Measurements from ENCODE around the gene NFKBIA. TPM values are rescaled to one million over a fixed set of nuclear protein-coding genes. Genes with fewer than 3 reads are reported as not detected.
"Not testable (repeated sequence)": the region's sequence is repeated elsewhere in the genome, so short reads cannot be mapped to it uniquely, and the experiment has no call there.

NFKBIA gene
- total RNA-seq, 1 experiment from 2014 or later: 64.3 TPM

DNA sequence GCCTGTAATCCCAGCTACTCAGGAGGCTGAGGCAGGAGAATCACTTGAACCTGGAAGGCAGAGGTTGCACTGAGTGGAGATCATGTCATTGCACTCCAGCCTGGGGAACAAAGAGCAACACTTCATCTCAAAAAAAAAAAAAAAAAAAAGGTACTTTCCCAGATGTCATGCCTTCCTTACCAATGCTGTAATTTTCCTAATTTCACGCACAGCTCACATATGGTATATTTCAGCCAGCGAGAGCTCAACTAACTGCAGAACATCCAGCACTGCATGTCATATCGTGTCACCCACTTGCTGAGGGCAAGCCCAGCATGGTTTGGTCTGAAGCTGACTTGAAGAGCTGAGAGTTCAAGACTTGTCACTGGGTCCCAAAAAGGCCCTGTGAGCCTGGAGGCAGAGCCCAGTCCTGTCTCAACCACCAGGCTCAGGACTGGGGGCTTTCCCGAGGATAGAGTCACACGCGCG is 29.0 kb downstream of the NFKBIA start:
- no peak for DNase-seq
- Histone ChIP-seq H3K4me3 (ENCODE audit: insufficient read depth, low read depth, low read length) (no peak overlapping the region), H3K27me3 (ENCODE audit: control insufficient read depth, insufficient read depth, low read length) (no peaks in the 10 kb centered on the region), H3K36me3 (replicated peaks; ENCODE audit: control insufficient read depth, insufficient read depth, low read length) (no peaks in the 10 kb centered on the region)

DNA sequence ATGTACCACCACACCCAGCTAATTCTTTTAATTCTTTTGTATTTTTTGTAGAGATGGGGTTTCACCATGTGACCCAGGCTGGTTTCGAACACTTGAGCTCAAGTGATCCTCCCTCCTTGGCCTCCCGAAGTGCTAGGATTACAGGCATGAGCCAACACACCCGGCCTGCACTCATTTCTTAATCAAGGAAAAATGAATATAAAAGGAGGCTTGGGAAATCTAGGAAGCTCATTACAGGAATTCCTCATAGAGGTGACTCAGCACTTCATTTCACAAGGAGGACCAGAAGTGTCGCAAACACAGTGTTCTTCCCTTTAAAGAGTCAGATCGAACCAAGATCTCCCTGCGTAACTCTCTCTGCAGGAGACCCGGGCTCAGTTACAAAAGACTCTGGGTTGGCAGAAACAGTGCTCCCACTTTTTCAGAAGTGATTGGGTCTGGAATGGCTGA is 30.3 kb downstream of the NFKBIA start:
- H3K27me3 ChIP-seq (ENCODE audit: control insufficient read depth, insufficient read depth, low read length): no peaks in the 10 kb centered on the region
- H3K36me3 ChIP-seq (replicated peaks; ENCODE audit: control insufficient read depth, insufficient read depth, low read length): no peaks in the 10 kb centered on the region
- no peak overlapping the region for H3K4me3 ChIP-seq (ENCODE audit: insufficient read depth, low read depth, low read length)
- DNase-seq: no peak

DNA sequence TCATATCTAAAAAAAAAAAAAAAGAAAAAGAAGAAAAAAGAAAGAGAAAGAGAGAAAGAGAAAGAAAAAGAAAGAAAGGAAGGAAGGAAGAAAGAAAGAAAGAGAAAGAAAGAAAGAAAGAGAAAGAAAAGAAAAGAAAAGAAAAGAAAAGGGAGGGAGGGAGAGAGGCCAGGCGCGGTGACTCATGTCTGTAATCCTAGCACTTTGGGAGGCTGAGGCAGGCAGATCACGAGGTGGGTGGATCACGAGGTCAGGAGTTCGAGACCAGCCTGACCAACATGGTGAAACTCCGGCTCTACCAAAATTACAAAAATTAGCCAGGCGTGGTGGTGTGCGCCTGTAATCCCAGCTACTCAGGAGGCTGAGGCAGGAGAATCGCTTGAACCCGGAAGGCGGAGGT is 31.3 kb downstream of the NFKBIA start:
- not testable (repeated sequence) for H3K36me3 ChIP-seq (replicated peaks; ENCODE audit: control insufficient read depth, insufficient read depth, low read length); H3K4me3 ChIP-seq (ENCODE audit: insufficient read depth, low read depth, low read length); DNase-seq; H3K27me3 ChIP-seq (ENCODE audit: control insufficient read depth, insufficient read depth, low read length)

DNA sequence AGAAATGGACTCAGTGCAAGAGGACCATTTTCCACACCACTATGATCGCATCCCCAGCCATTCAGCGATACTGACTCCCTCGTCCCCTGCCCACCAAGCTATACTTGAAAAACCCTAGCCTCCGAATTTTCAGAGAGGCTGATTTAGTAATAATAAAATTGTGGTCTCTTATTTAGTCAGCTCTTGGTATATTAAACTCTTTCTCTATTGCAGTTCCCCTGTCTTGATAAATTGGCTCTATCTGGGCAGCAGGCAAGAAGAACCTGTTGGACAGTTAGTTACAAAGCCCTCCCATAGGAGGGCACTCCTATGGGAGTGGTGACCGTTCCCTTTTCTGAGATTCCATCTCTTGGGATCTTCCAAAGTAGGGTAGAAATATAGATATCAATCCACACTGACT is 33.6 kb downstream of the NFKBIA start:
- H3K27me3 ChIP-seq (ENCODE audit: control insufficient read depth, insufficient read depth, low read length): no peaks in the 10 kb centered on the region
- H3K36me3 ChIP-seq (replicated peaks; ENCODE audit: control insufficient read depth, insufficient read depth, low read length): no peaks in the 10 kb centered on the region
- no peak overlapping the region for H3K4me3 ChIP-seq (ENCODE audit: insufficient read depth, low read depth, low read length)
- DNase-seq: no peak

DNA sequence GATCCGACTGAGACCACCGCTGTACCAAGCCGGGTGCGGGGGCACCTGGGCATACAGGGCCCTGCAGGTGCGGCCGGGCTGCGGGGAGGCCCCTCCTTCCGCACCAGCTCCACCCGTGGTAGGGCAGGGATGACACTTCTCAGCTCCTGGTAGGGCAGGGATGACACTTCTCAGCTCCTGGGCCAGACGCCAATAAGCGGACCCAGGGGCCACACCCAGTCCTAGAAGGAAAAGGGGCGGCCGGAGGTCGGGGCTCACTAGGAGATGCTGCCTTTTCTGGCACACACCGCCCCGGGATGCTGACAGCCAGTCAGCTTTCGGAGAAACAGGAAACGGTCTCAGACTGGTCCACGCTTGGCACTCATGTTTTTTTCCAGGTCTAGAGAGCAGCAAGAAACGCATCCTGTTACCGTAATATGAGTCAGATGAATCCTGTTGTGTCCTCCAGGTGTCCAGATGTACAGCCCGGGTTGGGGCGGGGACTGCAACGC is 34.8 kb downstream of the NFKBIA start:
- no peak overlapping the region for H3K4me3 ChIP-seq (ENCODE audit: insufficient read depth, low read depth, low read length)
- DNase-seq: peak; percentile 29
- no peaks in the 10 kb centered on the region for H3K27me3 ChIP-seq (ENCODE audit: control insufficient read depth, insufficient read depth, low read length)
- no peaks in the 10 kb centered on the region for H3K36me3 ChIP-seq (replicated peaks; ENCODE audit: control insufficient read depth, insufficient read depth, low read length)

DNA sequence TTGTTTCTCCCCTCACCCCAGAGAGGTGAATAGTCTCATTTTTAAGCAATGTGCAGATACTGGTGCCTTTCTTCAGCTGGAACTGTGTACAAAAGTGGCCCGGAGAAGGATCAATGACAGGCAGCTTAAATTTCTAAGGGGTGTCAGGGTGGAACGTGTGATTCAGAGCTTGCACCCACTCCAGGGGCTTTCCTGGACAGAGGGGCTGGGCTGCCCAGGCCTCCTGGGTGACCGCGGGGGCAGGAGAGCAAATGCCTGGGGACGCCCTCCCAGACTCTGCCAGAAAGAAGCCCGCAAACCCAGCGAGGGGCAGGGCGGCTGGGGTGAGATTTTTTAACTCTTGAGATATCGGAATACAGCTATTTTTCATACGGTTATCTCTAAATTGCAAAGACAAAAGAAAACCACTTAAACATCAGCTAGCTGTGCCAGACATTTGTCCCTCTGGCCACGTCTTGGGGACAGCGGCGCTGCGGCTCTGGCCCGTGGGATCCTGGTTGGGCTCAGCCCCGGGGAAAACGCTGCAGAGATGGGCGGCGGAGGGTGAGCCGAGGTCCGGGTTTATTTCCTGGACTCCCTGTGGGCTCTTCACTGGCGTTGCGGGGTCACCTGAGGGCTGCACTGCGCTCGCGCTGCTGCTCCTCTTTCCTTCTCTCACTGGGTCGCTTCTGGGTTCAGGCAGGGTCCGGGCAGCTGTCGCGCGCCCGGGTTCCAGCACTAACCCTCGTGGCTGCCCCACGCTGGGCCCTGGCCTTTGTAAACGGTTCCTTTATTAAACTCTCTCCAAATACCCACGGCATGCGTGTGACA is 35.8 kb downstream of the NFKBIA start:
- peak; percentile 71 for DNase-seq
- Histone ChIP-seq H3K36me3 (replicated peaks; ENCODE audit: control insufficient read depth, insufficient read depth, low read length) (no peaks in the 10 kb centered on the region), H3K27me3 (ENCODE audit: control insufficient read depth, insufficient read depth, low read length) (no peaks in the 10 kb centered on the region), H3K4me3 (ENCODE audit: insufficient read depth, low read depth, low read length) (no peak overlapping the region)

DNA sequence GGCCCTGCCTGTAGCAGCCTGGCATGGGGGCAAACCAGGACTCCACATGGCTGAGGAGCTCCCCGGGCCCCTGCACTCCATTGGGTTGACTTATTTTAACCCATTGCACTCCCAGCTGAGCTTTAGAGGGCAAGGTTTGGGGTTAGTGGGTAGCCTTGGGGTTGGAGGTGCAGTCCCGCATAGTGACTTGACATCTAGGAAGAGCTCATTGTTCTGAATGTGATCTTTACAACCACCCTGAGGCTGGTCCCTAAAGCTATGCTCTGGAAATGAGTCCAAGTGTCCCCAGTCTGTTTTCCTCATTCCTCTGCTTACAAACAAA is 36.4 kb downstream of the NFKBIA start:
- no peaks in the 10 kb centered on the region for H3K27me3 ChIP-seq (ENCODE audit: control insufficient read depth, insufficient read depth, low read length)
- no peak overlapping the region for H3K4me3 ChIP-seq (ENCODE audit: insufficient read depth, low read depth, low read length)
- no peak for DNase-seq
- H3K36me3 ChIP-seq (replicated peaks; ENCODE audit: control insufficient read depth, insufficient read depth, low read length): no peaks in the 10 kb centered on the region

DNA sequence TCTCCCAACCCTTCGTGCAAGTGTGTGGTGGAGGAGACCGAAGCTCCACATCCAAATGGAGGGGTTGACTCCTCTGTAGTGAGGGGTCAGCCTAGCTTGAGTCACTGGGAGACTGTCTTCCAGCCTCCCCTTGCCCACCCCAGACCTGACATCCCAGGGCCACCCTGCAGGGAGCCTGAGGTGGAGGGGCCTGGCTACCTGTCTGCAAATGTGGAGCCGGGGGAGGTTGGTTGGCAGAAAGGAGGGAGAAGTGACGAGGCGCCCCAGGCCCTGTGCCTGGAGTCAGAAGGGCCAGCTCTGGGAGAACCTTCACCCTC is 37.5 kb downstream of the NFKBIA start:
- peak; percentile 40 for DNase-seq
- Histone ChIP-seq H3K36me3 (replicated peaks; ENCODE audit: control insufficient read depth, insufficient read depth, low read length) (no peaks in the 10 kb centered on the region), H3K4me3 (ENCODE audit: insufficient read depth, low read depth, low read length) (no peak overlapping the region), H3K27me3 (ENCODE audit: control insufficient read depth, insufficient read depth, low read length) (no peaks in the 10 kb centered on the region)

DNA sequence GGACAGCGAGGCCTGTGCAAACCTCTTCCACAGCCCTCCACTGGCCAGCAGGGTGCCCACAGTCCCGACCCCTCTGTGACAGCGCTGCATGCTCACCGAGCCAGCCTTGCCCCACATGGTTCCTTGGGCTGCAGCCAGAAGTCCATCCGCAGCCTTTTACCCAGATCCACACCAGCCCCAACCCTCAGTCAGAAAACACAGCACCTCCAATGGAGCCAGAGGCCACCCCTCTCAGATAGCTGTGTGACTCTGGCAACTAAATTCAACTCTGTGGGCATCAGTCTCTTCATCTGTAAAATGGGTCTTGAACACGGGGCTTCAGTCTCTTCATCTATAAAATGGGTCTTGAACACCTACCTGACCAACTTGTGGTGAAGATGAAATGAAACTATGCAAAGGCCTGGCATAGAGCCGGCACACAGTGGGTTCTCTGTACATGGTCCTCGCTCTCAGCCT is 38.0 kb downstream of the NFKBIA start:
- H3K36me3 ChIP-seq (replicated peaks; ENCODE audit: control insufficient read depth, insufficient read depth, low read length): no peaks in the 10 kb centered on the region
- H3K4me3 ChIP-seq (ENCODE audit: insufficient read depth, low read depth, low read length): no peak overlapping the region
- peak; percentile 23 for DNase-seq
- H3K27me3 ChIP-seq (ENCODE audit: control insufficient read depth, insufficient read depth, low read length): no peaks in the 10 kb centered on the region

DNA sequence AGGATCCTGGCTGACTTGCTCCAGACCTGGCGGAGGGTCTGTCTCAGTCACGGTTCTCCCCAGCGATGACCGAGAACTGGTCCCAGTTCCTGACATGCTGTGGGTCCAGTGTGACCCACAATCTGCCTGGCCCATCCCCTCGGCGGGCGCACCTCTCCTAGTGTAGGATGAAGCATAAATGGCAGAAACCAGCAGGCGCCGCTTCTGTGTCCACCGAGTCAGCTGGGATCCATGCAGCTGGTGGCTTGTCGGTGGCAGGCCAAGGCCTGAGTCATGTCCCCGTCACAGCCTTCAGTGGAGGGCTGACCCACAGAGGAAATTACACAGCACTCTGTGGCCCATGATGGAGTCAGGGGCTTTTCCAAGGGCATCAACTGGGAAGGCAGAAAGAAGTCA is 38.5 kb downstream of the NFKBIA start:
- no peak overlapping the region for H3K4me3 ChIP-seq (ENCODE audit: insufficient read depth, low read depth, low read length)
- no peaks in the 10 kb centered on the region for H3K36me3 ChIP-seq (replicated peaks; ENCODE audit: control insufficient read depth, insufficient read depth, low read length)
- no peaks in the 10 kb centered on the region for H3K27me3 ChIP-seq (ENCODE audit: control insufficient read depth, insufficient read depth, low read length)
- DNase-seq: peak; percentile 19

DNA sequence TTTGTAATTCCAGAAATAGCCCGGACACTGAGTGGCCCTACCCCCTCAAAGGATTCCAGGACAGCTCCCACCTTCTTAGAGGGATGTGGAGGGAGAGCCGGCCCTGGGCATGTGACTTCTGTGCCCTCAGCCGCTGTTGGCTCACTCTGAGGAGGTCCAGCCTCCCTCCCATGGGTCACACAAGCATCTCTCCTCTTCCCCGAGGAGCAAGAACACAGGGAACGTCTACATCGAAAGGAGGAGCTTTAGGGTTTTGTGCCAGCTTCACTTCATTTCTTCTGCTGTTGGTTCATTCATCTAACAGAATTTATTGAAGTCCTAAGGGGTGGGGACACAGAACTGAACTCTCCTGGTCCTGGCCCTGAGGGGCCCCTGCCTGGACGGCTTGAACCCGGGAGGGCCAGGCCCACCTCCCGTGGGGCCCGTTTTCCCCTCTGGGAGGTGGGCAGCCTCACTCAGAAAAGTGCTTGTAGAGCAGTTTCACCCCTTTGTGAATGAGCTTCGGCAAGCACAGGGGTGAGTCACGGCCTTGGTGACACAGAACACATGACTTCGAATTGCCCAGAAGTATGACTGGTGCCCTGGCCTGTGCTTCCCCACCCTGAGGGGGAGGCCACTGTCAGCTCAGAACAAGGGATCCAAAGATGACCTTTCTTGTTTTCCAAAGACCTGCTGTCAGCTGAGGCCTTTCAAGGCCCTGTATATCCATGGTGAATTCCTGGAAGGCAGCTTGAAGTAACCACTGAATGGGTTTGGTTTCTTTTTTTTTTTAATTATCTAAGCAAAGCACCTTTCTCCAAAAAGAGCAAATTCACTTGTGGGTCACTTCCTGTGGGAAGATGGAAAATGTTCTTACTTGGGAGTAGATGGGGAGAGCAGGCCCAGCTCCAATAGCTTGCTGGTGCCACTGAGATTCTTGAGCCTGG is 39.2 kb downstream of the NFKBIA start:
- H3K36me3 ChIP-seq (replicated peaks; ENCODE audit: control insufficient read depth, insufficient read depth, low read length): no peaks in the 10 kb centered on the region
- no peaks in the 10 kb centered on the region for H3K27me3 ChIP-seq (ENCODE audit: control insufficient read depth, insufficient read depth, low read length)
- no peak overlapping the region for H3K4me3 ChIP-seq (ENCODE audit: insufficient read depth, low read depth, low read length)
- peak; percentile 15 for DNase-seq

DNA sequence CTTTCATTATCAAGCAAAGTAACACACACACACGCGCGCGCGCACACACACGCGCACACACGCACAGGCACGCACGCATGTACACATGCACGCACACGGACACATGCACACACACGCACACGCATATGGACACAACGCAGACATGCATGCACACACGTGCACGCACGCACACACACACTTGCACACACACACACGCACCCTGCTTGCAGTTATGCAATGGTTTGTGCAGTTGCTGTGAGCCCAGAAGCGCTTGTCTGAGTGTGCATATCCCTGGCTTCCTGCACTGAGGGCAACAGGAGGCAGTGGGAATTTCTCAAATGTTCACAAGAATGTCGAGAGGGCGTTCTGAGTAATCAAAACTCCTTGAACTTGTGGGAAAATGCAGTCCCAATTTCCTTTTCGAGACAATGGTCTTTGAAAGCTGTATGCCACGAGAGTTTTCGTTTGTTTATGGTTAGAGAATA is 41.6 kb downstream of the NFKBIA start:
- no peaks in the 10 kb centered on the region for H3K36me3 ChIP-seq (replicated peaks; ENCODE audit: control insufficient read depth, insufficient read depth, low read length)
- DNase-seq: peak; percentile 4
- H3K27me3 ChIP-seq (ENCODE audit: control insufficient read depth, insufficient read depth, low read length): no peaks in the 10 kb centered on the region
- no peak overlapping the region for H3K4me3 ChIP-seq (ENCODE audit: insufficient read depth, low read depth, low read length)

DNA sequence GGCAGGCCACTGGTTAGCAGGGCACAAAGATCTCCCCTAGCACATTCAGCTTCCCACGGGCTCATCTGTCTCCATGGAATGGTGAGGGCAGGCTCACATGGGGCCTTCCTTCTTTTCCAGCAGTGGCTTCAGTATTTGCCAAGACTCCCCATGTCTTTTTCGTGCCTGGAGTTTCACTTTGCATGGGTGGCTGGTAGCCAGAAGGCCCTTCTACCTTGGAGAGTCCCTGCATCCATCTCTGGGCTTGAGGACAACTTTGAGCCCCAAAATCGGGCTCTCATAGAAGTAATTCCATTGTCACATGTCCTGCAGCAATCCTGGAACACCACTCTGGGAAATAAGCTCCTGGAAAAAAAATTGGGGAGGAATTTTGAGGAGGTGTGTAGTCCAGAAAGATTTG is 42.1 kb downstream of the NFKBIA start:
- Histone ChIP-seq H3K27me3 (ENCODE audit: control insufficient read depth, insufficient read depth, low read length) (no peaks in the 10 kb centered on the region), H3K4me3 (ENCODE audit: insufficient read depth, low read depth, low read length) (no peak overlapping the region), H3K36me3 (replicated peaks; ENCODE audit: control insufficient read depth, insufficient read depth, low read length) (no peaks in the 10 kb centered on the region)
- DNase-seq: no peak

DNA sequence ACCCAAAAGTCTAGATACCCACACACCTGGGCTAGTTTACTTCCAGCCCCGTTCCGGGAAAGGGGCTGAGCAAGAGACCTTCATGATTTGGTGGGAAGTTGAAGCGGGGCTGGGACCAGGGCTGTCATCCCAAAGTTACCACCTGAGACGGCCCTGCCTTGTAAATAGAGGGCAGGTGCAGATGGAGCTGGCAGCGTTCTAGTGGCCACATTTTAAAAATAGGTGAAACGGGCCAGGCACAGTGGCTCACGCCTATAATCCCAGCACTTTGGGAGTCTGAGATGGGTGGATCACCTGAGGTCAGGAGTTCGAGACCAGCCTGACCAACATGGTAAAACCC is 43.4 kb downstream of the NFKBIA start:
- Histone ChIP-seq H3K27me3 (ENCODE audit: control insufficient read depth, insufficient read depth, low read length) (no peaks in the 10 kb centered on the region), H3K4me3 (ENCODE audit: insufficient read depth, low read depth, low read length) (no peak overlapping the region), H3K36me3 (replicated peaks; ENCODE audit: control insufficient read depth, insufficient read depth, low read length) (no peaks in the 10 kb centered on the region)
- DNase-seq: peak; percentile 15

DNA sequence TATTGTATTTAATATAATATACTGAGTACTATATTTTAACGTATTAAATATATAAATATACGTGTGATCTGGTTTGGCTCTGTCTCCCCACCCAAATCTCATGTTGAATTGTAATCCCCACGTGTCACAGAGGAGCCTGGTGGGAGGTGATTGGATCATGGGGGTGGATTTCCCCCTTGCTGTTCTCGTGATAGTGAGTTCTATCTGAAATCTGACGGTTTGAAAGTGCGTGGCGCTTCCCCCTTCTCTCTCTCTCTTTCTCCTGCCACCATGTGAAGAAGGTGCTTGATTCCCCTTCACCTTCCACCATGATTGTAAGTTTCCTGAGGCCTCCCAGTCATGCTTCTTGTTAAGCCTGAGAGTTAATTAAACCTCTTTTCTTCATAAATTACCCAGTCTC is 44.9 kb downstream of the NFKBIA start:
- H3K36me3 ChIP-seq (replicated peaks; ENCODE audit: control insufficient read depth, insufficient read depth, low read length); H3K4me3 ChIP-seq (ENCODE audit: insufficient read depth, low read depth, low read length); H3K27me3 ChIP-seq (ENCODE audit: control insufficient read depth, insufficient read depth, low read length); DNase-seq: not testable (repeated sequence)

Measured in H7 (cell line).